Smooth muscle cell (in vitro differentiated cells): Measurements from ENCODE around the gene CDK4. TPM values are rescaled to one million over a fixed set of nuclear protein-coding genes. Genes with fewer than 3 reads are reported as not detected.

ENCODE experiments used
- DNase-seq: peaks from one replicate; lab custom pipeline; 2025; ENCODE audit not compliant: unreplicated experiment; lab: John Stamatoyannopoulos, UW
- H2AFZ ChIP-seq: fragments of 200-600 bp; sonication (generic); 2 replicates; pipeline ENCODE4 v1.6.0; 2016; ENCODE audit warnings: antibody characterized with exemption, low read depth, mild to moderate bottlenecking
- H3F3A ChIP-seq: fragments of 200-600 bp; sonication (generic); 2 replicates; pipeline ENCODE4 v1.6.0; 2017; ENCODE audit warnings: antibody characterized with exemption, low read depth
- H3K27ac ChIP-seq: fragments of 200-600 bp; sonication (generic); 2 replicates; pipeline ENCODE4 v1.5.1; 2016; ENCODE audit warnings: low read depth, mild to moderate bottlenecking
- H3K27me3 ChIP-seq: fragments of 200-600 bp; sonication (generic); 2 replicates; pipeline ENCODE4 v1.6.1; 2016; ENCODE audit warnings: low read depth, mild to moderate bottlenecking
- H3K36me3 ChIP-seq: fragments of 200-600 bp; sonication (generic); 2 replicates; pipeline ENCODE4 v1.5.1; 2016; ENCODE audit warnings: low read depth
- H3K4me1 ChIP-seq: fragments of 200-600 bp; sonication (generic); 2 replicates; pipeline ENCODE4 v1.5.1; 2016; ENCODE audit warnings: low read depth
- H3K4me2 ChIP-seq: fragments of 200-600 bp; sonication (generic); 2 replicates; pipeline ENCODE4 v1.6.0; 2016; ENCODE audit warnings: mild to moderate bottlenecking
- H3K4me3 ChIP-seq: fragments of 200-600 bp; sonication (generic); 2 replicates; pipeline ENCODE4 v1.5.1; 2016; ENCODE audit warnings: mild to moderate bottlenecking
- H3K79me2 ChIP-seq: fragments of 200-600 bp; sonication (generic); 2 replicates; pipeline ENCODE4 v1.6.0; 2016; ENCODE audit warnings: low read depth, mild to moderate bottlenecking
- H3K9ac ChIP-seq: fragments of 200-600 bp; sonication (generic); 2 replicates; pipeline ENCODE4 v1.6.0; 2016; ENCODE audit warnings: low read depth
- H3K9me3 ChIP-seq: fragments of 200-600 bp; sonication (generic); replicated peaks from 2 replicates; pipeline ENCODE4 v1.5.1; 2016; ENCODE audit warnings: low read depth
- H4K20me1 ChIP-seq: fragments of 200-600 bp; sonication (generic); 2 replicates; pipeline ENCODE4 v1.6.0; 2016; ENCODE audit warnings: low read depth
- WGBS: methylation state at CpG from one replicate; pipeline ENCODE4 v1.1.7; 2016; ENCODE audit warnings: low lambda C conversion rate; 5-methylcytosine and 5-hydroxymethylcytosine counted together
- polyA plus RNA-seq: library from polyadenylated mRNA; unstranded; fragments of >200 nt; fragmentation: Nextera tagmentation; extraction: Ambion mirVana; gene quantifications from 2 replicates; pipeline ENCODE4 v1.2.1, GENCODE V29; 2016
- total RNA-seq: library from RNA; depleted of rRNA; stranded (reverse); fragments of >200 nt; gene quantifications from 2 replicates; pipeline ENCODE4 v1.2.3, GENCODE V29; 2014
- TF ChIP-seq, protein P1 (sequence below): fragments of 200-600 bp; sonication (generic); IDR thresholded peaks from 2 replicates; pipeline ENCODE4 v1.5.1; 2017; ENCODE audit warnings: borderline replicate concordance, mild to moderate bottlenecking, antibody characterized with exemption; ENCODE audit not compliant: insufficient read depth, poor library complexity, severe bottlenecking

CDK4 gene
- total and polyA plus RNA-seq, 2 experiments from 2014 or later: 144 to 235 TPM

DNA sequence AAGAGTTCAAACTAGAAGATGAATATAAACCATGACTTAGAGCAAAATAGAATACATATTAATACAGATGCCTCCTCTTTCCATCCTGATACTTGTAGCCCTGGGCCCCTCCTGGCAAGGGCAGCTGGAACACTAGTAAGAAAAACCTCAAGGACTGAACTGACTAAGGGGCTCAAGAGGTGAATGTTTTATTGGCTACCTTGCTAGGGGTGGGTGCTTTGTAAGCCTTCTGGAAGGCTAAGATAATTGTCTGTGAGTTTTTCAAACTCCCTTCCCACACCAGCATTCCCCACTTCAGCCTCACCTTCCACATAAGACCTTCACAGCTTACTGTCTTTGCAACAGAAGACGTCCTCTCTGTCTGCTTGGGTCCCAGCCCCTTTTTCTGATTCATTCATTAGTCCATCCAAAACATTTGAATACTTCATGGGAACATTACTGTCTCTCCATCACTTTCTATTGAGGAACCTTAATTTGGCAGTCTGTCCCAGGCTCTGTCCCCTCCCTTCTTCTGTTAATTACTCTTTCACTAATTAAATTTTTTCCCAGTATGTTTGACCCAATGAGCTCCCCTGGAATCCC lies 1.7 kb upstream of the CDK4 start:
- DNase-seq: no peak
- Histone ChIP-seq H3K9me3 (no peaks in the 10 kb centered on the region), H3K79me2 (peaks cover 23% of the 10 kb centered on the region), H3K27ac (no peak overlapping the region), H2AFZ (no peak overlapping the region), H3K27me3 (peaks cover 35% of the 10 kb centered on the region), H3K9ac (no peak overlapping the region), H4K20me1 (no peaks in the 10 kb centered on the region), H3F3A (peaks cover 7% of the 10 kb centered on the region), H3K4me1 (peaks cover 23% of the 10 kb centered on the region), H3K4me3 (peak overlapping the region; percentile 63), H3K4me2 (peak overlapping the region; percentile 94), H3K36me3 (no peaks in the 10 kb centered on the region)
- WGBS: 12% methylated on average over 1 of the region's 1 CpG
- TF ChIP-seq, protein P1, sequence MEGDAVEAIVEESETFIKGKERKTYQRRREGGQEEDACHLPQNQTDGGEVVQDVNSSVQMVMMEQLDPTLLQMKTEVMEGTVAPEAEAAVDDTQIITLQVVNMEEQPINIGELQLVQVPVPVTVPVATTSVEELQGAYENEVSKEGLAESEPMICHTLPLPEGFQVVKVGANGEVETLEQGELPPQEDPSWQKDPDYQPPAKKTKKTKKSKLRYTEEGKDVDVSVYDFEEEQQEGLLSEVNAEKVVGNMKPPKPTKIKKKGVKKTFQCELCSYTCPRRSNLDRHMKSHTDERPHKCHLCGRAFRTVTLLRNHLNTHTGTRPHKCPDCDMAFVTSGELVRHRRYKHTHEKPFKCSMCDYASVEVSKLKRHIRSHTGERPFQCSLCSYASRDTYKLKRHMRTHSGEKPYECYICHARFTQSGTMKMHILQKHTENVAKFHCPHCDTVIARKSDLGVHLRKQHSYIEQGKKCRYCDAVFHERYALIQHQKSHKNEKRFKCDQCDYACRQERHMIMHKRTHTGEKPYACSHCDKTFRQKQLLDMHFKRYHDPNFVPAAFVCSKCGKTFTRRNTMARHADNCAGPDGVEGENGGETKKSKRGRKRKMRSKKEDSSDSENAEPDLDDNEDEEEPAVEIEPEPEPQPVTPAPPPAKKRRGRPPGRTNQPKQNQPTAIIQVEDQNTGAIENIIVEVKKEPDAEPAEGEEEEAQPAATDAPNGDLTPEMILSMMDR: no peak

DNA sequence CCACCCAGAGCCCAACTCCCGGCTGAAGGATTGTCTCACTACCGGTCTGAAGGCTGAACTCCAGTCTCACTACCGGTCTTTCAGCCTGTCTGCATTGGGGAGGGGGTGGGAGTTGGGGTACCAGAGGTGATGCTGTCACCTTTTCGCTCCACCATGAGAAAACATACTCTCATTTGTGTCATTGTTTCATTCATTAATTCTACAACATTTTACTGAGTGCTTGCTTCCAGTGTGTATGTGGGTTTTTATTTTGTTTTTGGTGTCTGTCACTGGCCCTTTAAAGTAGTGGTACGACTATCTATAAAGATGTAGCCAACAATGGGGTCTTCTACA lies 524 bp upstream of the CDK4 start:
- H3K9ac ChIP-seq: peak overlapping the region; percentile 12
- H3F3A ChIP-seq: peaks cover 10% of the 10 kb centered on the region
- H3K27me3 ChIP-seq: peaks cover 31% of the 10 kb centered on the region
- TF ChIP-seq, protein P1: no peak
- peaks cover 23% of the 10 kb centered on the region for H3K79me2 ChIP-seq
- H3K27ac ChIP-seq: peak overlapping the region; percentile 35
- peak overlapping the region; percentile 80 for H3K4me2 ChIP-seq
- no peaks in the 10 kb centered on the region for H3K36me3 ChIP-seq
- H3K4me3 ChIP-seq: peak overlapping the region; percentile 43
- peaks cover 23% of the 10 kb centered on the region for H3K4me1 ChIP-seq
- no peak for DNase-seq
- 11% methylated on average over 3 of the region's 5 CpGs for WGBS
- H4K20me1 ChIP-seq: no peaks in the 10 kb centered on the region
- H3K9me3 ChIP-seq: no peaks in the 10 kb centered on the region
- H2AFZ ChIP-seq: no peak overlapping the region

DNA sequence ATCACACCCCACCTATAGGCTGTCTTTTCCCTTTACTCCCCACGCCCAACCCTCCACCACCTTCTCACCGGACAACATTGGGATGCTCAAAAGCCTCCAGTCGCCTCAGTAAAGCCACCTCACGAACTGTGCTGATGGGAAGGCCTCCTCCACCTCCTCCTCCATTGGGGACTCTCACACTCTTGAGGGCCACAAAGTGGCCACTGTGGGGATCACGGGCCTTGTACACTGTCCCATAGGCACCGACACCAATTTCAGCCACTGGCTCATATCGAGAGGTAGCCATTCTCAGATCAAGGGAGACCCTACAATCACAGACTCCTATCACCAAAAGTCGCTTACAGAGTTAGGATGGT lies 700 bp downstream of the CDK4 start:
- peaks cover 13% of the 10 kb centered on the region for H3F3A ChIP-seq
- H4K20me1 ChIP-seq: no peaks in the 10 kb centered on the region
- peaks cover 21% of the 10 kb centered on the region for H3K27me3 ChIP-seq
- H3K79me2 ChIP-seq: peaks cover 23% of the 10 kb centered on the region
- peak overlapping the region; percentile 92 for H3K4me2 ChIP-seq
- 25% methylated on average over 8 of the region's 8 CpGs for WGBS
- H3K9ac ChIP-seq: peak overlapping the region; percentile 93
- H3K9me3 ChIP-seq: no peaks in the 10 kb centered on the region
- TF ChIP-seq, protein P1: no peak
- no peak for DNase-seq
- no peaks in the 10 kb centered on the region for H3K36me3 ChIP-seq
- H3K27ac ChIP-seq: peak overlapping the region; percentile 91
- no peak overlapping the region for H2AFZ ChIP-seq
- peak overlapping the region; percentile 62 for H3K4me3 ChIP-seq
- peaks cover 21% of the 10 kb centered on the region for H3K4me1 ChIP-seq
